Measurements from ENCODE around the gene GARNL3. TPM values are rescaled to one million over a fixed set of nuclear protein-coding genes. Genes with fewer than 3 reads are reported as not detected.

Gene GARNL3
- total RNA-seq, 1 donor from 2014 or later, result 21.4 TPM

- H3K27me3 Mint-ChIP-seq, result peaks cover 12% of the 10 kb centered on the region
- H3K4me3 Mint-ChIP-seq (ENCODE audit: low read depth), result no peak overlapping the region
- no peak for DNase-seq (ENCODE audit: low spot score, unreplicated experiment)
- no peak overlapping the region for H3K27ac Mint-ChIP-seq
- no peaks in the 10 kb centered on the region for H3K9me3 Mint-ChIP-seq (ENCODE audit: low read depth)
- H3K4me1 Mint-ChIP-seq (ENCODE audit: low read depth), result peaks cover 5% of the 10 kb centered on the region
- no peaks in the 10 kb centered on the region for H3K36me3 Mint-ChIP-seq (ENCODE audit: insufficient read depth)
- TF ChIP-seq CTCF (IDR thresholded peaks at IDR 0.05; ENCODE audit: unreplicated experiment), result no peak
These were observed 122.4 kb downstream of the GARNL3 start for GRCh38 chr9:127386981-127387380.

- no peak overlapping the region for H3K27ac Mint-ChIP-seq
- peaks cover 5% of the 10 kb centered on the region for H3K4me1 Mint-ChIP-seq (ENCODE audit: low read depth)
- no peak overlapping the region for H3K4me3 Mint-ChIP-seq (ENCODE audit: low read depth)
- H3K9me3 Mint-ChIP-seq (ENCODE audit: low read depth), result no peaks in the 10 kb centered on the region
- H3K27me3 Mint-ChIP-seq, result peaks cover 12% of the 10 kb centered on the region
- no peak for TF ChIP-seq CTCF (IDR thresholded peaks at IDR 0.05; ENCODE audit: unreplicated experiment)
- no peaks in the 10 kb centered on the region for H3K36me3 Mint-ChIP-seq (ENCODE audit: insufficient read depth)
- DNase-seq (ENCODE audit: low spot score, unreplicated experiment), result no peak
These were observed 123.7 kb downstream of the GARNL3 start for GRCh38 chr9:127388037-127388855.

GRCh38 chr9:127388856-127389238 lies 124.3 kb downstream of the GARNL3 start:
- DNase-seq (ENCODE audit: low spot score, unreplicated experiment), result no peak
- no peak overlapping the region for H3K4me3 Mint-ChIP-seq (ENCODE audit: low read depth)
- H3K9me3 Mint-ChIP-seq (ENCODE audit: low read depth), result no peaks in the 10 kb centered on the region
- no peak for TF ChIP-seq CTCF (IDR thresholded peaks at IDR 0.05; ENCODE audit: unreplicated experiment)
- H3K36me3 Mint-ChIP-seq (ENCODE audit: insufficient read depth), result no peaks in the 10 kb centered on the region
- peaks cover 9% of the 10 kb centered on the region for H3K27me3 Mint-ChIP-seq
- peak overlapping the region; percentile 19 for H3K27ac Mint-ChIP-seq
- H3K4me1 Mint-ChIP-seq (ENCODE audit: low read depth), result peaks cover 5% of the 10 kb centered on the region

DNA sequence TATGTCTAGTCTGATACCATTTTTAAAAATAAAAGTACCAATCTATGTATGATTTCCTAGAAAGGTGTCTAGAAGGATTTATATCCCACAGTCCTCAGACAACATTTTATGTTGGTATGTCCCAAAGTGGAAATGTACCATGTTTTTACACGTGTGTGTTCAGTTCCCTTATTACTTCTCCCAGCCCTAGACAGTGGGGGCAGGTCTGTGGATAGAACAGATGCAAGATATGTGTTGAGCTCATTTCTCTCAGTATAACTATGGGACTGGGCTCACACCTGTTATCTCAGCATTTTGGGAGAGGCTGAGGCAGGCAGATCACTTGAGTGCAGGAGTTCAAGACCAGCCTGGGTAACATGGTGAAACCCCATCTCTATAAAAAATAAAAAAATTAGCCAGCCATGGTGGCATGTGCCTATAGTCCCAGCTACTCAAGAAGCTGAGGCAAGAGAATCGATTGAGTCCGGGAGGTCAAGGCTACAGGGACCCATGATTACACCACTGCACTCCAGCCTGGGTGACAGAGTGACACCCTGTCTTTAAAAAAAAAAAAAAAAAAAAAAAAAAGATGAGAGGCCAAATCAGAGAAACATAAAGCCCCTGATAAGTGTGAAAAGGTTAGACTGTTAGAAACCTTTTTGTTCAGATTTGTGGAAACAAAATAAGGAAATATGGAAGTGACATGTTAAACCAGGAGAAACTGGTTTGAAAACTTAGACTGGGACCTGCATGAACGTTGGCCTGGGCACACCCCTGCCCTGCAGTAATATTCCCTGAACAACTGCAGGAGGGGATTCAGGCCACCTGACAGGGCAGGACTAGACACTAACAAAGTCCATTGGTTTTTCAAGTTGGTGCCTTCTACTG lies 125.0 kb downstream of the GARNL3 start:
- Mint-ChIP-seq H3K36me3 (ENCODE audit: insufficient read depth) (no peaks in the 10 kb centered on the region), H3K9me3 (ENCODE audit: low read depth) (no peaks in the 10 kb centered on the region), H3K4me1 (ENCODE audit: low read depth) (peaks cover 5% of the 10 kb centered on the region), H3K27ac (no peak overlapping the region), H3K4me3 (ENCODE audit: low read depth) (no peak overlapping the region), H3K27me3 (peaks cover 3% of the 10 kb centered on the region)
- DNase-seq (ENCODE audit: low spot score, unreplicated experiment), result no peak
- no peak for TF ChIP-seq CTCF (IDR thresholded peaks at IDR 0.05; ENCODE audit: unreplicated experiment)

DNA sequence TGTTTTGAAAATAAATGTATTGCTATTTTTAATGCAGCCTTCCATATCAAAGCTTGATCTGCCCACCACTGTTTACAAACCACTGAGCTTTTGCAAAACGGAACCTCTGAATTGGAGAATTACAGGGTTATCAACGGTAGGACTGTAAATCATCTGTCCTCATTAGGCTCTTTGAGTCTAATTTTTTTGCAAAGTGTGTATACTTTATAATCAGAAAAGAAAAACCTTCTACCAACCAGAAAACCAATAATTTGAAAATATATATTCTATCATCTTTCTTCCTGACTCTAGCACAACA lies 125.6 kb downstream of the GARNL3 start:
- peaks cover 3% of the 10 kb centered on the region for H3K27me3 Mint-ChIP-seq
- H3K27ac Mint-ChIP-seq, result no peak overlapping the region
- no peak for DNase-seq (ENCODE audit: low spot score, unreplicated experiment)
- H3K36me3 Mint-ChIP-seq (ENCODE audit: insufficient read depth), result no peaks in the 10 kb centered on the region
- TF ChIP-seq CTCF (IDR thresholded peaks at IDR 0.05; ENCODE audit: unreplicated experiment), result no peak
- no peaks in the 10 kb centered on the region for H3K9me3 Mint-ChIP-seq (ENCODE audit: low read depth)
- no peak overlapping the region for H3K4me3 Mint-ChIP-seq (ENCODE audit: low read depth)
- H3K4me1 Mint-ChIP-seq (ENCODE audit: low read depth), result peaks cover 6% of the 10 kb centered on the region

All from progenitor cell of endocrine pancreas (in vitro differentiated cells).